GM23248 (cell line): ENCODE data around the gene ASH1L.

ENCODE experiments used
- EZH2 ChIP-seq: fragments of 200-600 bp; sonication (generic); IDR thresholded peaks from 2 replicates; pipeline ENCODE4 v1.6.1; 2018; ENCODE audit warnings: antibody characterized with exemption, mild to moderate bottlenecking; ENCODE audit not compliant: insufficient read depth, poor library complexity, severe bottlenecking
- EZH2phosphoT487 ChIP-seq: fragments of 200-600 bp; sonication (generic); IDR thresholded peaks from 2 replicates; pipeline ENCODE4 v1.6.1; 2018; ENCODE audit warnings: antibody characterized with exemption, moderate library complexity, mild to moderate bottlenecking, low read depth; ENCODE audit not compliant: insufficient read depth

DNA sequence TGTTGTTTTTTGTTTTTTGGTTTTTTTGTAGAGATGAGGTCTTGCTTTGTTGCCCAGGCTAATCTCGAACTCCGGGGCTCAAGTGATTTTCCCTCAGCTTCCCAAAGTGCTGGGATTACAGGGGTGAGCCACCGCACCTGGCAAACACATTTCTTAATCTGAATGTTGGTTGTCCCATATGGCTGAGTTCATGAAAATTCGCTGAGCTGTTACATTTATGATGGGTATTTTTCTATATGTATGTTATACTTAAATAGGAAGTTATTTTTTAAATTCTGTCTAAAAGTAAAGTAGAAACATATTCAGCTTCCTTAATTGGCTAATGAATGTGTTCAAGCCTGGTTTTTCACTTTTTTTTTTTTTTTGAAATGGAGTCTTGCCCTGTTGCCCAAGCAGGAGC lies 75.1 kb downstream of the ASH1L start:
- TF ChIP-seq EZH2phosphoT487 (no peak), EZH2 (no peak)
